Astrocyte (in vitro differentiated cells and primary cell): ENCODE data around the gene ATP2A1. TPM values are rescaled to one million over a fixed set of nuclear protein-coding genes. Genes with fewer than 3 reads are reported as not detected.
A peak's percentile ranks its signal among the peaks of the same experiment; 100 is the strongest.

ENCODE experiments used
- DNase-seq: peaks from one replicate; pipeline ENCODE4 v3.0.0-alpha.2; 2010; ENCODE audit warnings: low read depth
- FAIRE-seq: peaks from 2 replicates; lab custom pipeline; 2011; peaks lifted over from hg19 to GRCh38; lab: Jason Lieb, UNC
- H2AFZ ChIP-seq: 2 replicates; pipeline ENCODE4 v1.6.0; 2012; ENCODE audit warnings: low read depth, low read length, inconsistent platforms
- H3K27ac ChIP-seq: 2 replicates; pipeline ENCODE4 v1.5.1; 2011; ENCODE audit warnings: low read depth, low read length, inconsistent platforms
- H3K27me3 ChIP-seq: 2 replicates; pipeline ENCODE4 v1.6.0; 2011; ENCODE audit warnings: low read length, inconsistent platforms; ENCODE audit not compliant: insufficient read depth
- H3K36me3 ChIP-seq: 2 replicates; pipeline ENCODE4 v1.5.1; 2011; ENCODE audit warnings: low read length, inconsistent platforms; ENCODE audit not compliant: insufficient read depth
- H3K4me1 ChIP-seq: 2 replicates; pipeline ENCODE4 v1.5.1; 2011; ENCODE audit warnings: low read length, inconsistent platforms; ENCODE audit not compliant: insufficient read depth
- H3K4me2 ChIP-seq: 2 replicates; pipeline ENCODE4 v1.6.0; 2012; ENCODE audit warnings: low read length, inconsistent platforms
- H3K4me3 ChIP-seq: 2 replicates; pipeline ENCODE4 v1.5.1; 2011; ENCODE audit warnings: low read depth, mild to moderate bottlenecking, low read length, inconsistent platforms; ENCODE audit not compliant: insufficient read depth
- H3K79me2 ChIP-seq: 2 replicates; pipeline ENCODE4 v1.6.0; 2012; ENCODE audit warnings: mild to moderate bottlenecking, low read length, inconsistent platforms; ENCODE audit not compliant: insufficient read depth
- H3K9ac ChIP-seq: 2 replicates; pipeline ENCODE4 v1.6.0; 2012; ENCODE audit warnings: mild to moderate bottlenecking, low read length, inconsistent platforms
- H3K9me3 ChIP-seq: 2 replicates; pipeline ENCODE4 v1.5.1; 2012; ENCODE audit warnings: low read depth, mild to moderate bottlenecking, low read length, inconsistent platforms; ENCODE audit not compliant: insufficient read depth
- H4K20me1 ChIP-seq: 2 replicates; pipeline ENCODE4 v1.6.0; 2012; ENCODE audit warnings: low read length, inconsistent platforms; ENCODE audit not compliant: insufficient read depth
- H3K27ac Mint-ChIP-seq: one replicate; pipeline ENCODE4 v1.8.0; 2021; ENCODE audit warnings: mild to moderate bottlenecking, mixed read lengths; ENCODE audit not compliant: unreplicated experiment
- H3K27me3 Mint-ChIP-seq: one replicate; pipeline ENCODE4 v1.8.0; 2021; ENCODE audit warnings: low read depth, mixed read lengths; ENCODE audit not compliant: unreplicated experiment
- H3K36me3 Mint-ChIP-seq: one replicate; pipeline ENCODE4 v1.8.0; 2021; ENCODE audit warnings: low read depth, mixed read lengths; ENCODE audit not compliant: unreplicated experiment
- H3K4me1 Mint-ChIP-seq: one replicate; pipeline ENCODE4 v1.8.0; 2021; ENCODE audit warnings: low read depth, mixed read lengths; ENCODE audit not compliant: unreplicated experiment
- H3K4me3 Mint-ChIP-seq: one replicate; pipeline ENCODE4 v1.8.0; 2021; ENCODE audit warnings: mild to moderate bottlenecking, moderate library complexity, mixed read lengths; ENCODE audit not compliant: unreplicated experiment
- H3K9me3 Mint-ChIP-seq: one replicate; pipeline ENCODE4 v1.8.0; 2021; ENCODE audit warnings: mild to moderate bottlenecking, mixed read lengths; ENCODE audit not compliant: unreplicated experiment
- EZH2 ChIP-seq: IDR thresholded peaks from 2 replicates; pipeline ENCODE4 v1.6.1; 2012; ENCODE audit warnings: mild to moderate bottlenecking, low read length, inconsistent platforms; ENCODE audit not compliant: insufficient read depth
- microRNA-seq: library from miRNA; unstranded; fragments of <30 nt; microRNA quantifications from one replicate; pipeline ENCODE4 v1.2.0, GENCODE V29; 2020
- total RNA-seq: library from RNA; stranded (reverse); gene quantifications from 2 replicates; pipeline ENCODE4 v1.2.1, GENCODE V29; 2021
- TF ChIP-seq, protein P1 (sequence below): IDR thresholded peaks from 2 replicates; pipeline ENCODE4 v1.5.1; 2011; ENCODE audit warnings: low read depth, mild to moderate bottlenecking, inconsistent platforms, low read length, moderate library complexity; ENCODE audit not compliant: insufficient read depth

The ATP2A1 gene
- total RNA-seq, 1 donor from 2014 or later = 2.0 TPM

DNA sequence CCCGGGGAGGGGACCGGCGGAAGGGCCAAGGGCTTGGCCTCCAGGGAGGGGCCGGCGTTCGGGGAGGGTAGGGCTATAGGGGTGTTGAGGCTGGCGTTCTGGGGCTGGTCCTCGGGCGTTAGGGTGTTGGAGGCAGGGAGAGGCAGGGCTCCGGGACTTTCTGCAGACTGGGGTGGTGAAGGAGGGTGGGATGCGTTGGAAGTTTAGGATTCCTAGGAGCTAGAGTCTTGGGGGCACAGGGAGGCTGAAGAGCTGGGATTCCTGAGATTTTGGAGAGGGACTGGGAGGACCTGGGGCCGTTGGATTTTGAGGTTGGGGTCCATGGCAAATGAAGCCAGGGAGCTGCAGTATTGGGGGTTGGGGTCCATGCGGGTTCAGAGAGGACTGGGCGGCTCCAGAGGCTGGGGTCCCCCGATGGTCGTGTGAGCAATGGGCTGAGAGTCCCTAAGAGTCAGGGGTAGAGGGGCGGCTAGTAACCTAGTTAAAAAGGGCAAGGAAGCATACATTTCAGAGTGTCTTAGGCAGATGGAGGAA lies 73.2 kb downstream of the ATP2A1 start:
- Histone ChIP-seq H3K27me3 (no peaks in the 10 kb centered on the region), H3K27ac (peak overlapping the region; percentile 53), H3K9me3 (no peaks in the 10 kb centered on the region), H3K4me2 (peak overlapping the region; percentile 94), H2AFZ (peak overlapping the region; percentile 82), H3K9ac (peak overlapping the region; percentile 82), H3K79me2 (peaks cover 27% of the 10 kb centered on the region), H3K4me1 (peaks cover 8% of the 10 kb centered on the region), H4K20me1 (peaks cover 10% of the 10 kb centered on the region), H3K4me3 (peak overlapping the region; percentile 71), H3K36me3 (peaks cover 20% of the 10 kb centered on the region)
- DNase-seq (no peak), FAIRE-seq (no peak)
- Mint-ChIP-seq H3K4me3 (peak overlapping the region; percentile 90), H3K4me1 (peaks cover 5% of the 10 kb centered on the region), H3K27ac (peak overlapping the region; percentile 68), H3K36me3 (peaks cover 5% of the 10 kb centered on the region), H3K27me3 (peaks cover 5% of the 10 kb centered on the region), H3K9me3 (no peaks in the 10 kb centered on the region)
- no peak for TF ChIP-seq EZH2
- TF ChIP-seq, protein P1, sequence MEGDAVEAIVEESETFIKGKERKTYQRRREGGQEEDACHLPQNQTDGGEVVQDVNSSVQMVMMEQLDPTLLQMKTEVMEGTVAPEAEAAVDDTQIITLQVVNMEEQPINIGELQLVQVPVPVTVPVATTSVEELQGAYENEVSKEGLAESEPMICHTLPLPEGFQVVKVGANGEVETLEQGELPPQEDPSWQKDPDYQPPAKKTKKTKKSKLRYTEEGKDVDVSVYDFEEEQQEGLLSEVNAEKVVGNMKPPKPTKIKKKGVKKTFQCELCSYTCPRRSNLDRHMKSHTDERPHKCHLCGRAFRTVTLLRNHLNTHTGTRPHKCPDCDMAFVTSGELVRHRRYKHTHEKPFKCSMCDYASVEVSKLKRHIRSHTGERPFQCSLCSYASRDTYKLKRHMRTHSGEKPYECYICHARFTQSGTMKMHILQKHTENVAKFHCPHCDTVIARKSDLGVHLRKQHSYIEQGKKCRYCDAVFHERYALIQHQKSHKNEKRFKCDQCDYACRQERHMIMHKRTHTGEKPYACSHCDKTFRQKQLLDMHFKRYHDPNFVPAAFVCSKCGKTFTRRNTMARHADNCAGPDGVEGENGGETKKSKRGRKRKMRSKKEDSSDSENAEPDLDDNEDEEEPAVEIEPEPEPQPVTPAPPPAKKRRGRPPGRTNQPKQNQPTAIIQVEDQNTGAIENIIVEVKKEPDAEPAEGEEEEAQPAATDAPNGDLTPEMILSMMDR = no peak

Small RNAs within 50 kb of the gene (microRNA-seq; reads per million reads assigned to microRNA genes)
- gene MIR4721 = not detected

Other genes starting within 250 kb of the ATP2A1 start
- not detected in 2 replicates for gene NPIPB8, start 240.4 kb upstream of the ATP2A1 start, total RNA-seq
- 880 and 953 TPM in 2 replicates for gene EIF3C, start 167.0 kb upstream of the ATP2A1 start, total RNA-seq
- gene NPIPB9, start 126.7 kb upstream of the ATP2A1 start, total RNA-seq = 0.86 and 2.3 TPM in 2 replicates
- 169 and 191 TPM in 2 replicates for gene ATXN2L, start 55.5 kb upstream of the ATP2A1 start, total RNA-seq
- gene TUFM, start 32.1 kb upstream of the ATP2A1 start, total RNA-seq = 136 and 147 TPM in 2 replicates
- gene SH2B1, start 14.6 kb upstream of the ATP2A1 start, total RNA-seq = 27.6 and 34.2 TPM in 2 replicates
- 18.6 and 19.4 TPM in 2 replicates for gene RABEP2, start 46.8 kb downstream of the ATP2A1 start, total RNA-seq
- not detected in 2 replicates for gene CD19, start 53.5 kb downstream of the ATP2A1 start, total RNA-seq
- 25.0 and 32.6 TPM in 2 replicates for gene NFATC2IP, start 72.4 kb downstream of the ATP2A1 start, total RNA-seq
- 57.8 and 65.8 TPM in 2 replicates for gene SPNS1, start 96.3 kb downstream of the ATP2A1 start, total RNA-seq
- gene LAT, start 106.6 kb downstream of the ATP2A1 start, total RNA-seq = 2.6 and 3.3 TPM in 2 replicates